Mesenchymal stem cell (in vitro differentiated cells and primary cell): ENCODE measurements around the gene CD40LG.

Source experiments
- DNase-seq: peaks from one replicate; pipeline ENCODE4 v3.0.0-alpha.2; 2013
- H2AFZ ChIP-seq: one replicate; pipeline ENCODE4 v1.6.1; 2013; ENCODE audit warnings: low read depth, mild to moderate bottlenecking, control low read depth, inconsistent platforms, low read length, moderate library complexity
- H2AK5ac ChIP-seq: 2 replicates; pipeline ENCODE4 v1.6.1; 2013; ENCODE audit warnings: low read length, moderate library complexity, mild to moderate bottlenecking, inconsistent platforms; ENCODE audit not compliant: severe bottlenecking
- H2BK120ac ChIP-seq: one replicate; pipeline ENCODE4 v1.6.1; 2013; ENCODE audit warnings: low read depth, mild to moderate bottlenecking, inconsistent platforms, low read length, moderate library complexity
- H2BK12ac ChIP-seq, 2 experiments: one replicate each; pipeline ENCODE4 v1.6.1; 2013; ENCODE audit warnings: inconsistent platforms in 2 of 2, low read length in 2 of 2, mild to moderate bottlenecking in 2 of 2, moderate library complexity in 2 of 2, control low read depth in 1 of 2
- H2BK15ac ChIP-seq: one replicate; pipeline ENCODE4 v1.6.1; 2013; ENCODE audit warnings: mild to moderate bottlenecking, low read depth, inconsistent platforms; ENCODE audit not compliant: poor library complexity, severe bottlenecking
- H2BK5ac ChIP-seq: 2 replicates; pipeline ENCODE4 v1.6.1; 2013; ENCODE audit warnings: low read depth, mild to moderate bottlenecking, low read length, control low read depth, inconsistent platforms; ENCODE audit not compliant: poor library complexity, severe bottlenecking
- H3K14ac ChIP-seq, 2 experiments: one replicate each; pipeline ENCODE4 v1.6.1; 2013; ENCODE audit warnings: inconsistent platforms in 2 of 2, low read length in 2 of 2, control low read depth in 1 of 2, mild to moderate bottlenecking in 1 of 2, moderate library complexity in 1 of 2
- H3K18ac ChIP-seq, 2 experiments: one replicate each; pipeline ENCODE4 v1.6.1; 2013; ENCODE audit warnings: inconsistent platforms in 2 of 2, low read length in 2 of 2, control low read depth in 1 of 2, low read depth in 1 of 2, mild to moderate bottlenecking in 1 of 2
- H3K23ac ChIP-seq, 2 experiments: one replicate each; pipeline ENCODE4 v1.6.1; 2013; ENCODE audit warnings: inconsistent platforms in 2 of 2, low read length in 2 of 2, mild to moderate bottlenecking in 2 of 2, moderate library complexity in 2 of 2, control low read depth in 1 of 2
- H3K27ac ChIP-seq: 2 replicates; pipeline ENCODE4 v1.5.1; 2013; ENCODE audit warnings: mild to moderate bottlenecking, moderate library complexity, low read length, control low read depth, inconsistent platforms; ENCODE audit not compliant: poor library complexity, severe bottlenecking
- H3K27me3 ChIP-seq, 2 experiments: 2 replicates each; pipeline versions ENCODE4 v1.6.1 to v1.7.0; 2013; ENCODE audit warnings: low read length in 2 of 2, mild to moderate bottlenecking in 2 of 2, moderate library complexity in 2 of 2, control low read depth in 1 of 2, inconsistent platforms in 1 of 2; ENCODE audit not compliant: control insufficient read depth in 1 of 2, insufficient read depth in 1 of 2
- H3K36me3 ChIP-seq, 2 experiments: 2 replicates each; pipeline versions ENCODE4 v1.6.1 to v1.7.0; 2013; ENCODE audit warnings: low read length in 2 of 2, control low read depth in 1 of 2, inconsistent platforms in 1 of 2, low read depth in 1 of 2, mild to moderate bottlenecking in 1 of 2; ENCODE audit not compliant: insufficient read depth in 2 of 2, control insufficient read depth in 1 of 2
- H3K4ac ChIP-seq, 2 experiments: one replicate each; pipeline ENCODE4 v1.6.1; 2013; ENCODE audit warnings: inconsistent platforms in 2 of 2, low read length in 2 of 2, mild to moderate bottlenecking in 2 of 2, moderate library complexity in 2 of 2, control low read depth in 1 of 2, low read depth in 1 of 2
- H3K4me1 ChIP-seq: 2 replicates; pipeline ENCODE4 v1.6.1; 2013; ENCODE audit warnings: low read depth, low read length, control low read depth; ENCODE audit not compliant: control insufficient read depth, insufficient read depth
- H3K4me2 ChIP-seq: 2 replicates; pipeline ENCODE4 v1.6.1; 2013; ENCODE audit warnings: low read length, mild to moderate bottlenecking, inconsistent platforms; ENCODE audit not compliant: poor library complexity, severe bottlenecking
- H3K4me3 ChIP-seq, 2 experiments: 2 replicates each; pipeline versions ENCODE4 v1.5.1 to v1.7.0; 2013; ENCODE audit warnings: low read length in 2 of 2, mild to moderate bottlenecking in 2 of 2, control low read depth in 1 of 2, low read depth in 1 of 2; ENCODE audit not compliant: insufficient read depth in 1 of 2
- H3K79me1 ChIP-seq: replicated peaks from 2 replicates; pipeline ENCODE4 v1.6.1; 2013; ENCODE audit warnings: mild to moderate bottlenecking, control low read depth, low read length, inconsistent platforms; ENCODE audit not compliant: poor library complexity, severe bottlenecking
- H3K9ac ChIP-seq: 2 replicates; pipeline ENCODE4 v1.7.0; 2013; ENCODE audit warnings: mild to moderate bottlenecking, low read length, moderate library complexity
- H3K9me3 ChIP-seq: 2 replicates; pipeline ENCODE4 v1.7.0; 2013; ENCODE audit warnings: mild to moderate bottlenecking, low read length; ENCODE audit not compliant: control insufficient read depth
- H4K8ac ChIP-seq: one replicate; pipeline ENCODE4 v1.6.1; 2013; ENCODE audit warnings: inconsistent platforms, mild to moderate bottlenecking, low read length, moderate library complexity
- H4K91ac ChIP-seq: one replicate; pipeline ENCODE4 v1.6.1; 2013; ENCODE audit warnings: mild to moderate bottlenecking, low read length, inconsistent platforms
- WGBS: methylation state at CpG from one replicate; pipeline ENCODE4 v1.1.7; 2013; ENCODE audit warnings: mixed read lengths; 5-methylcytosine and 5-hydroxymethylcytosine counted together

CD40LG gene

GRCh38 chrX:136687457-136687856 lies 39.5 kb downstream of the CD40LG start:
- no peak overlapping the region for H2BK12ac ChIP-seq
- H3K27ac ChIP-seq = no peak overlapping the region
- no peak overlapping the region for H4K91ac ChIP-seq
- no peak overlapping the region for H2AK5ac ChIP-seq
- WGBS = no CpG with 5 or more reads among the region's 1 CpG
- H3K4ac ChIP-seq = no peak overlapping the region
- H4K8ac ChIP-seq = no peak overlapping the region
- no peak overlapping the region for H2AFZ ChIP-seq
- no peaks in the 10 kb centered on the region for H3K27me3 ChIP-seq
- H3K4me3 ChIP-seq = no peak overlapping the region
- H3K9ac ChIP-seq = no peak overlapping the region
- no peak overlapping the region for H2BK15ac ChIP-seq
- no peak overlapping the region for H3K18ac ChIP-seq
- no peak overlapping the region for H3K4me2 ChIP-seq
- H3K36me3 ChIP-seq = no peaks in the 10 kb centered on the region
- H3K79me1 ChIP-seq = no peaks in the 10 kb centered on the region
- no peak overlapping the region for H3K14ac ChIP-seq
- no peak for DNase-seq
- H3K23ac ChIP-seq = no peak overlapping the region
- H2BK5ac ChIP-seq = no peak overlapping the region
- no peaks in the 10 kb centered on the region for H3K9me3 ChIP-seq
- no peak overlapping the region for H2BK120ac ChIP-seq
- H3K4me1 ChIP-seq = peaks cover 2% of the 10 kb centered on the region

GRCh38 chrX:136689436-136689835 lies 41.5 kb downstream of the CD40LG start:
- no peak overlapping the region for H2AFZ ChIP-seq
- H3K27me3 ChIP-seq = peaks cover 0 to 3% of the 10 kb centered on the region in 2 experiments
- H3K4me1 ChIP-seq = peaks cover 2% of the 10 kb centered on the region
- WGBS = 39% methylated on average over 6 of the region's 6 CpGs
- H2BK12ac ChIP-seq = no peak overlapping the region
- H4K8ac ChIP-seq = no peak overlapping the region
- no peak overlapping the region for H3K9ac ChIP-seq
- no peak overlapping the region for H2BK5ac ChIP-seq
- no peaks in the 10 kb centered on the region for H3K79me1 ChIP-seq
- H3K4me3 ChIP-seq = no peak overlapping the region
- peak; percentile 3 for DNase-seq
- H2BK15ac ChIP-seq = no peak overlapping the region
- H4K91ac ChIP-seq = no peak overlapping the region
- no peak overlapping the region for H3K23ac ChIP-seq
- H2AK5ac ChIP-seq = no peak overlapping the region
- H3K4ac ChIP-seq = no peak overlapping the region
- H3K4me2 ChIP-seq = no peak overlapping the region
- no peaks in the 10 kb centered on the region for H3K36me3 ChIP-seq
- H3K9me3 ChIP-seq = no peaks in the 10 kb centered on the region
- H3K27ac ChIP-seq = peak overlapping the region; percentile 76
- H3K14ac ChIP-seq = no peak overlapping the region
- no peak overlapping the region for H2BK120ac ChIP-seq
- H3K18ac ChIP-seq = no peak overlapping the region

GRCh38 chrX:136691028-136691809 lies 43.3 kb downstream of the CD40LG start:
- peaks cover 2% of the 10 kb centered on the region for H3K4me1 ChIP-seq
- H3K4ac ChIP-seq = no peak overlapping the region
- no peak overlapping the region for H4K91ac ChIP-seq
- H3K36me3 ChIP-seq = no peaks in the 10 kb centered on the region
- peaks cover 0 to 3% of the 10 kb centered on the region in 2 experiments for H3K27me3 ChIP-seq
- peak overlapping the region; percentile 64 for H3K27ac ChIP-seq
- H2AK5ac ChIP-seq = no peak overlapping the region
- no peak overlapping the region for H2AFZ ChIP-seq
- 11% methylated on average over 1 of the region's 3 CpGs for WGBS
- no peaks in the 10 kb centered on the region for H3K79me1 ChIP-seq
- H2BK120ac ChIP-seq = no peak overlapping the region
- H4K8ac ChIP-seq = no peak overlapping the region
- no peak overlapping the region for H3K18ac ChIP-seq
- H3K14ac ChIP-seq = no peak overlapping the region
- no peak overlapping the region for H2BK15ac ChIP-seq
- H3K23ac ChIP-seq = no peak overlapping the region
- no peak overlapping the region for H3K9ac ChIP-seq
- no peak overlapping the region for H3K4me3 ChIP-seq
- H3K4me2 ChIP-seq = no peak overlapping the region
- no peak overlapping the region for H2BK12ac ChIP-seq
- DNase-seq = no peak
- H2BK5ac ChIP-seq = no peak overlapping the region
- H3K9me3 ChIP-seq = no peaks in the 10 kb centered on the region

GRCh38 chrX:136692271-136692670 lies 44.3 kb downstream of the CD40LG start:
- Histone ChIP-seq H3K4me1 (peaks cover 2% of the 10 kb centered on the region), H3K18ac (no peak overlapping the region), H3K9ac (no peak overlapping the region), H3K27ac (no peak overlapping the region), H3K4me2 (no peak overlapping the region), H2BK15ac (no peak overlapping the region), H2AFZ (no peak overlapping the region), H3K79me1 (no peaks in the 10 kb centered on the region), H2BK120ac (no peak overlapping the region), H2BK5ac (no peak overlapping the region), H3K14ac (no peak overlapping the region), H2BK12ac (no peak overlapping the region), H3K36me3 (no peaks in the 10 kb centered on the region), H4K91ac (no peak overlapping the region), H3K27me3 (peaks cover 0 to 3% of the 10 kb centered on the region in 2 experiments), H3K9me3 (no peaks in the 10 kb centered on the region), H2AK5ac (no peak overlapping the region), H3K4me3 (no peak overlapping the region), H3K4ac (no peak overlapping the region), H3K23ac (no peak overlapping the region), H4K8ac (no peak overlapping the region)
- 94% methylated on average over 3 of the region's 4 CpGs for WGBS
- DNase-seq = no peak
